IPS-20b (cell line): ENCODE data around the gene VASN.

ENCODE experiments used
- H3K27ac ChIP-seq: one replicate; pipeline ENCODE4 v1.5.1; 2013; ENCODE audit warnings: low read length
- H3K27me3 ChIP-seq: 2 replicates; pipeline ENCODE4 v1.6.1; 2013; ENCODE audit warnings: mild to moderate bottlenecking, low read length, inconsistent platforms; ENCODE audit not compliant: insufficient read depth
- H3K36me3 ChIP-seq: 2 replicates; pipeline ENCODE4 v1.6.1; 2013; ENCODE audit warnings: low read depth, mild to moderate bottlenecking, inconsistent platforms, low read length, moderate library complexity; ENCODE audit not compliant: insufficient read depth
- H3K4me1 ChIP-seq: 2 replicates; pipeline ENCODE4 v1.6.1; 2013; ENCODE audit warnings: mild to moderate bottlenecking, control low read depth, inconsistent platforms, low read length, moderate library complexity; ENCODE audit not compliant: insufficient read depth
- H3K4me3 ChIP-seq: 2 replicates; pipeline ENCODE4 v1.5.1; 2013; ENCODE audit warnings: mild to moderate bottlenecking, low read length, inconsistent platforms
- H3K9ac ChIP-seq: 2 replicates; pipeline ENCODE4 v1.6.1; 2013; ENCODE audit warnings: low read depth, mild to moderate bottlenecking, inconsistent platforms, low read length, moderate library complexity
- H3K9me3 ChIP-seq: 2 replicates; pipeline ENCODE4 v1.6.1; 2013; ENCODE audit warnings: mild to moderate bottlenecking, low read depth, low read length, inconsistent platforms; ENCODE audit not compliant: insufficient read depth

Gene VASN

DNA sequence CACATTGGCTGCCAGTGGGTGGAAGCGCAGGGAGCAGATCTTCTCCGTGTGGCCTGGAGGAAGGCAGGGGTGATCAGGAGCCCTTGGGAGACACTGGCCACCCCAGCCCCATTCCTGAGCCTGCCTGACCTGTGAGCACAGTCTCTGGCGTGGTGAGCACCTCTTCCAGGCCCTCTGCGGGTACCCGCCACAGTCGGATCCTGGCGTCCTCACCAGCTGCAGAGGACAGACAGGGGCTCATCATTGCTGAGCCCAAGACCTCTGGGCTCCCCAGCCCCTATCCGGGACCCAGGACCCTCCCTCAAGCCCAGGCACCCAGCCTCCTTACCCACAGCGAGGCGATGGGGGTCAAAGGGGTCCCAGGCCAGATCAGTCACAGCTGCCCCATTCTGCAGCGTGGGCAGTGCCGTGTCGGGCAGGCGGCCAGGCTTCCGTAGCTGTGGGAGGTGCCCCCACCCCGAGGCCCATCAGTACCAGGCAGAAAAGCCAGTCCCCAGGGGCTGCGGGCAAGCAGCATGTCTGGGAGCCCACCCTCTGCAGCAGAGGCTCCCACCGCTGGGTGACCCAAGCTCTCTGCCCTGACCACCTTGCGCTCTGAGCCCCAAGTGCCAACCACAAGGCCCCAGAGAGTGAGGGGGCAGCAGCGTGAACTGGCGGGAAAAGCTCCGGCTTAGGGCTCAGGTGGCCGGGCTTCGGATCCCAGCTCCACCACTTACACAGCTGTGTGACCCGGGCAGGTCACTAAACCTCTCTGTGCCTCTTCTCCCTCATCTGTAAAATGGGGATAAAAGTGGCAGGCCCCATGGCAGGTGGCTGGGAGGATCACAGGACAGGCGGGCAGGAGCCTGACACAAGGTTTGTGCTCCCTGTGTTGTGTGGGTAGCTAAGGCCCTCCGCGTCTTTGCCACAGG is 10.4 kb upstream of the VASN start:
- Histone ChIP-seq H3K36me3 (no peaks in the 10 kb centered on the region), H3K27me3 (no peaks in the 10 kb centered on the region), H3K4me3 (no peak overlapping the region), H3K27ac (no peak overlapping the region), H3K9ac (no peak overlapping the region), H3K9me3 (no peaks in the 10 kb centered on the region), H3K4me1 (no peaks in the 10 kb centered on the region)

GRCh38 chr16:4361944-4362311 is 9.7 kb upstream of the VASN start:
- H3K9ac ChIP-seq: no peak overlapping the region

DNA sequence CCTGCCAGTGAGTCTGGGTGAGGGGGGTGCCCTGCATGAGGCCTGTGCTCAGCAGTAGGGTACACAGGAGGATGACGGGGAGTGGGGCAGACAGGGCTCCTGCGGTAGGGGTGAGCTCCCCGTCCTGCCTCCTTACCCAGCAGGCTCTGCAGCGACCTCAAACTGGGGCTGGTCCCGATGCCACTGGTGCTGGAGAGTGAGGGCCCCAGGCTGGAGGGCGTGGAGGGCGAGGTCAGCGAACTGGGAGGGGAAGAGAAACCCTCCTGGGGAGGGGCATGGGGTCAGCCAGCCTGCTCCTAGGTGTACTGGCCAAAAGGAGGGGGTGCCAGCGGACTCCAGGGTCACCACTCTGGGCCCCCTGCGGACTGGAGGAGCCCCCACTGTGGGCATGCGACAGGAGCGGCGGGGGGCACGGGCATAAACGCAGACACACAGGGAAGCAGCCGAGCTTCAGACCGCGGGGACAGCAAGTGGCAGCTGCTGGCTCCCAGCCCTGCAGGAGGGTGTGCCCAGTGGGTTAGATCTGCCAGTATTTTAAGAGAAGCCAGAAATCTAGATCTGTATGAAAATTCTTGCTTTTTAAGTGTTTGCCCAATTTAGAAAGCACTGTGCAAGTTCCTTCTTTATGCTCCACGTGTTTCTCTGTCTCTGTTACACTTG is 9.0 kb upstream of the VASN start:
- H3K9ac ChIP-seq: no peak overlapping the region
- no peaks in the 10 kb centered on the region for H3K27me3 ChIP-seq
- H3K36me3 ChIP-seq: no peaks in the 10 kb centered on the region
- H3K9me3 ChIP-seq: no peaks in the 10 kb centered on the region
- H3K27ac ChIP-seq: no peak overlapping the region
- no peaks in the 10 kb centered on the region for H3K4me1 ChIP-seq
- H3K4me3 ChIP-seq: no peak overlapping the region

More at GRCh38 chr16:4361944-4362311, 9.7 kb upstream of the VASN start:
- no peak overlapping the region for H3K27ac ChIP-seq
- no peaks in the 10 kb centered on the region for H3K4me1 ChIP-seq
- H3K36me3 ChIP-seq: no peaks in the 10 kb centered on the region
- H3K9me3 ChIP-seq: no peaks in the 10 kb centered on the region
- no peaks in the 10 kb centered on the region for H3K27me3 ChIP-seq
- H3K4me3 ChIP-seq: no peak overlapping the region

DNA sequence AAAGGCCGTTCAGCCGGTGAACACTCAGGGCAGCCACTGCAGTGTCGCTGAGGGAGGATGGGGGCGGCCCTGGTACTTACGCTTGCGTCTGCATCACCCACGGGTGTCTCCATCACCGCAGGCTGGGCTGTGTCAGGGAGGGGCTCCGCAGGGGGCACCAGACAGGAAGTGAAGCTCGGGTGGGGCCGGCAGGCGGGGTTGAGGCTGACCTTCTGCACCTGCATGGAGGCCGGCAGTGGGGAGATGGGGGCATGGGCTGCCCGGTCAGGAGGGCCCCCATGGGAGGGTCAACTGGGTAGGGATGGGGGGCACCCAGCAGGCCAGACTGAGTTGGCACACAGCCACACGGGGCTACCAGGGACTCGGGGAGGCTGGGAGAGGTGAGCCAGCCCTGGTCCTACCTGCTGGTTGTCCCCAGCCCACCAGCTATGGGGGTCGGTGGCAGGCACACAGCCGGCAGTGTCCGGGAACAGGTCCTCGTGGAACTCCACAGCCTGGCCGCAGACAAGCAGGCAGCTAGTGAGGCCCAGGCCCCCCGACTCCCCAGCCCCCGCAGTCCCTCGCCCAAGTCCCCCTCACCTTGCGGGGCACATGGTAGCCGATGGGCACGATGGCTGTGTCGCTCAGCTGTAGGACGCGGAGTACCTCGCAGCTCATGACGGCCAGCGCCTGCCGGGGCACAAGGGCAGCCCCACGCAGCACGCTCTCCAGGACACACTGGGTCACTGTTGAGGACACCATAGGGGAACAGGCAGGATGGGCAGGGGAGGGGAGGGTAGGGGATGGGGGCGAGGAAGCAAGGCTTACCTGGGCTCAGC is 7.2 kb upstream of the VASN start:
- Histone ChIP-seq H3K4me1 (no peaks in the 10 kb centered on the region), H3K9me3 (no peaks in the 10 kb centered on the region), H3K27ac (no peak overlapping the region), H3K36me3 (no peaks in the 10 kb centered on the region), H3K4me3 (no peak overlapping the region), H3K9ac (no peak overlapping the region), H3K27me3 (no peaks in the 10 kb centered on the region)

DNA sequence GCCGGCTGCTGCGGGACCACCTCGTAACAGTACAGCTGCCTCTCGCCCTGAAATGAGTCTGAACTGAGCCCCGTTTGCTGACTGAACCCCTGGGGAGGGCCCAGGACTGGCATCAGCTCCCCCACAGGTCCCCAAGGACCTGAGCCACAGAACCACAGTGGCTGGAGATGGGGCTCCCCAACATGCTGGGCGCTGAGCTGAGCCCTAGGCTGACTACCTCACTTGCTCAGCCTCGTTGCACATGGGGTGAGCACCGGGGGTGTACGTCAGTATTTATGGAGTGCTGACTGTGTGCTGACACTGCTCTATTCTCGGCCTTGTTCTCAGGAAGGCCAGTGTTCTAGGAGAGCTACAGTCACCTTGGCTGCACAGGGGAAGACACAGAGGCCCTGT is 6.6 kb upstream of the VASN start:
- Histone ChIP-seq H3K9me3 (no peaks in the 10 kb centered on the region), H3K4me3 (no peak overlapping the region), H3K27ac (no peak overlapping the region), H3K27me3 (no peaks in the 10 kb centered on the region), H3K4me1 (no peaks in the 10 kb centered on the region), H3K36me3 (no peaks in the 10 kb centered on the region), H3K9ac (no peak overlapping the region)

- H3K9me3 ChIP-seq: no peaks in the 10 kb centered on the region
- H3K4me3 ChIP-seq: no peak overlapping the region
- no peaks in the 10 kb centered on the region for H3K36me3 ChIP-seq
- no peaks in the 10 kb centered on the region for H3K27me3 ChIP-seq
- no peaks in the 10 kb centered on the region for H3K4me1 ChIP-seq
- H3K9ac ChIP-seq: no peak overlapping the region
- H3K27ac ChIP-seq: no peak overlapping the region
Measured at GRCh38 chr16:4365615-4366014, 6.0 kb upstream of the VASN start.

- H3K27me3 ChIP-seq: no peaks in the 10 kb centered on the region
- H3K27ac ChIP-seq: no peak overlapping the region
- H3K4me1 ChIP-seq: no peaks in the 10 kb centered on the region; the same call in 1 of the 2 replicates
- H3K36me3 ChIP-seq: no peaks in the 10 kb centered on the region
- no peak overlapping the region for H3K9ac ChIP-seq
- no peaks in the 10 kb centered on the region for H3K9me3 ChIP-seq
- H3K4me3 ChIP-seq: no peak overlapping the region
Measured at GRCh38 chr16:4366016-4366415, 5.6 kb upstream of the VASN start.

- Histone ChIP-seq H3K9me3 (no peaks in the 10 kb centered on the region), H3K4me3 (no peak overlapping the region), H3K4me1 (peaks cover 5% of the 10 kb centered on the region; the same call in 1 of the 2 replicates), H3K9ac (no peak overlapping the region), H3K27me3 (peaks cover 5% of the 10 kb centered on the region; the same call in 1 of the 2 replicates), H3K36me3 (no peaks in the 10 kb centered on the region), H3K27ac (no peak overlapping the region)
Measured at GRCh38 chr16:4367393-4367856, 4.2 kb upstream of the VASN start.

DNA sequence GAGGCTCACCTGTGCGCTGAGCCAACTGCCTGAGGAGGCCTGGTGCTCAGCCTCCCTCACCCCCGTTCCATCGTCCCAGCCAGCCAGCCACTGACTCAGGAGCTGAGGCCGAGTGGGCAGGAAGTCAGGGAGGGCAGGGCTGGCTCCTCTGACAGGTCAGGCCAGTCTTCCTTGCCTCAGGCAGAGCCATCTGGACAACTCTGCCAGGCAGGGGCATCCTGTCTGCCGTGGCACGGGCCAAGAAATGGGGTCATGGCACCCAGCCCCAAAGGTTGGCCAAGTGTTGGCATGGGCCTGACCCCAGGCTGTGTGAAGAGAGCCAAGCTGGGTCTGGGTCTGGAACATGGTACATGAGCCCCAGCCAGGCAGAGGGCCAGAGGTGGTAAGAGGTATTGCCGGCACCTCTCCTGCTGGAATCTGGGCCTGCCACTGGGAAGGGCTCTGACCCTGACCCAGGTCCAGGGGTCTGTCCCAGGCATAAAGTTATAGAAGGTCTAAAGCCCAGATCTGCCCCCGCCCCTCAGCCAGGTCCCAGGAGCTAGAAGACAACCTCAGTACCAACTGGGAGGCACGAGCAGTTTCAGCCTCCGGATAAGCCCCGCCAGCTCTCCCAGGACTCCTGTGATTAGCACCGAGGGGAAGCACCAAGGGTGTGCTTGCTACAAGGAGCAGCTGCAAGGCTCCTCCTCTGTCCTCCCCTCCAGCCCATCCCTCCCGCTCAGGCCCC is 2.5 kb upstream of the VASN start:
- H3K27ac ChIP-seq: no peak overlapping the region
- no peak overlapping the region for H3K4me3 ChIP-seq
- no peaks in the 10 kb centered on the region for H3K9me3 ChIP-seq
- peaks cover 20% of the 10 kb centered on the region; the same call in 1 of the 2 replicates for H3K4me1 ChIP-seq
- H3K36me3 ChIP-seq: no peaks in the 10 kb centered on the region
- H3K27me3 ChIP-seq: peaks cover 12% of the 10 kb centered on the region; the same call in 1 of the 2 replicates
- H3K9ac ChIP-seq: no peak overlapping the region

DNA sequence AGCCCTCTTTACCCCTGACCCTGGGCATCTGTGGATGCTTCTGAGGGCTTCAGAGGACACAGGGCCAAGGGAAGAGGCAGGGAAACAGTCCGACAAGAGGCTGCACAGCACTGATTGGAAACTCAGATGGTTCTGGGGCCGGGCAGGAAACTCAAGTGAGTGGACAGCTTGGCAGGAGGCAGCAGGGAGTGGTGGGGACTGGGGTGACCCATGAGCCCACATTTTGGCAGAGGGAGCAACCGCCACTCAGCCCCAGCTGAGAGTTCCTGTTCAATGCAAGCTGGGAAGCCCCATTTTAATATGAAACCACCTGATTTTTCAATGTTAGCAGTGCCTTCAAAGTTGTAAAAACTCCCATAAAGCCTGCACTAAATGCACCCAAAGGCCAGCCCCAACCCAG is 1.5 kb upstream of the VASN start:
- Histone ChIP-seq H3K27me3 (peaks cover 12% of the 10 kb centered on the region; the same call in 1 of the 2 replicates), H3K4me1 (peaks cover 29% of the 10 kb centered on the region), H3K9me3 (no peaks in the 10 kb centered on the region), H3K4me3 (no peak overlapping the region), H3K27ac (no peak overlapping the region), H3K36me3 (no peaks in the 10 kb centered on the region), H3K9ac (no peak overlapping the region)
